Loucy (cell line): ENCODE data around the gene SLC7A4.
"Not testable (repeated sequence)": the region's sequence is repeated elsewhere in the genome, so short reads cannot be mapped to it uniquely, and the experiment has no call there.

Experiments
- EZH2phosphoT487 ChIP-seq: fragments of 200-600 bp; IDR thresholded peaks from 2 replicates; pipeline ENCODE4 v1.6.1; 2018; ENCODE audit warnings: antibody characterized with exemption, mild to moderate bottlenecking, moderate library complexity, borderline replicate concordance
- TF ChIP-seq, protein P1 (sequence below): fragments of 200-600 bp; sonication (generic); conservative IDR thresholded peaks from 2 replicates; pipeline ENCODE4 v1.5.1; 2014; ENCODE audit warnings: mild to moderate bottlenecking, antibody characterized with exemption, low read length

DNA sequence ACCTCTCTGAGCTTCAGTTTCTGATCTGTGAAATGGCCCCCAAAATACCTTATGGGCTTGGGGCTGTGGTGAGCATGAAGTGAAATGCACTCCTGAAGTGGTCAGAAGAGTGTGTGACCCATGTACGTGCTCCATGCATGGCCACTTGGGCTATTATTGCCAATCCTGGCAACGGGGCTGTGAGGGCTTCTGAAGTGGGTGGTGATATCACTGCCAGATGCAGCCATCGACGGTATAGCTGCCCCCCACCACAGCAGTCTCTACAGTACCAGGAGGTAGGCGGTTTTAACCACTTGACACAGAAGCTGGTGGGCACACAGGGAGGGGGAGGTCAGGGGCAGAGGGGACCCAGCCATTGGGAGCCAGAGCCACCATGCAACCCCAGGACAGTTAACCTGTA, 16.1 kb upstream of the SLC7A4 start:
- TF ChIP-seq, protein P1, sequence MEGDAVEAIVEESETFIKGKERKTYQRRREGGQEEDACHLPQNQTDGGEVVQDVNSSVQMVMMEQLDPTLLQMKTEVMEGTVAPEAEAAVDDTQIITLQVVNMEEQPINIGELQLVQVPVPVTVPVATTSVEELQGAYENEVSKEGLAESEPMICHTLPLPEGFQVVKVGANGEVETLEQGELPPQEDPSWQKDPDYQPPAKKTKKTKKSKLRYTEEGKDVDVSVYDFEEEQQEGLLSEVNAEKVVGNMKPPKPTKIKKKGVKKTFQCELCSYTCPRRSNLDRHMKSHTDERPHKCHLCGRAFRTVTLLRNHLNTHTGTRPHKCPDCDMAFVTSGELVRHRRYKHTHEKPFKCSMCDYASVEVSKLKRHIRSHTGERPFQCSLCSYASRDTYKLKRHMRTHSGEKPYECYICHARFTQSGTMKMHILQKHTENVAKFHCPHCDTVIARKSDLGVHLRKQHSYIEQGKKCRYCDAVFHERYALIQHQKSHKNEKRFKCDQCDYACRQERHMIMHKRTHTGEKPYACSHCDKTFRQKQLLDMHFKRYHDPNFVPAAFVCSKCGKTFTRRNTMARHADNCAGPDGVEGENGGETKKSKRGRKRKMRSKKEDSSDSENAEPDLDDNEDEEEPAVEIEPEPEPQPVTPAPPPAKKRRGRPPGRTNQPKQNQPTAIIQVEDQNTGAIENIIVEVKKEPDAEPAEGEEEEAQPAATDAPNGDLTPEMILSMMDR, result not testable (repeated sequence)
- TF ChIP-seq EZH2phosphoT487, result not testable (repeated sequence)
